K562 (cell line): Measurements from ENCODE around the gene LGI4. TPM values are rescaled to one million over a fixed set of nuclear protein-coding genes. Genes with fewer than 3 reads are reported as not detected.

Source experiments
- HLTF ChIP-seq: fragments of 450-650 bp; IDR thresholded peaks from 2 replicates; pipeline ENCODE4 v1.6.1; 2016
- NEUROD1 ChIP-seq: fragments of 150-350 bp; IDR thresholded peaks from 2 replicates; pipeline ENCODE4 v1.6.1; 2014; ENCODE audit warnings: borderline replicate concordance, low read length, low read depth; ENCODE audit not compliant: partially characterized antibody
- SAFB2 ChIP-seq: fragments of 200-400 bp; formaldehyde crosslinking; IDR thresholded peaks from 2 replicates; pipeline ENCODE4 v1.6.1; 2018; ENCODE audit warnings: borderline replicate concordance, low read length, low read depth, moderate library complexity; ENCODE audit not compliant: severe bottlenecking
- ZNF253 ChIP-seq: fragments of 250-450 bp; sonication (Bioruptor Pico); conservative IDR thresholded peaks from 2 replicates; pipeline ENCODE4 v1.6.1; 2021; ENCODE audit warnings: mild to moderate bottlenecking
- polyA plus RNA-seq, 8 experiments: library from polyadenylated mRNA; depleted of rRNA in 4 of 8; stranded (reverse) in 5 of 8; unstranded in 3 of 8; fragments of >200 nt; fragmentation: Nextera tagmentation in 2 of 8; fragmentation: Illumina TruSeq in 1 of 8; extraction: Ambion mirVana in 2 of 8; extraction: Trizol in 1 of 8; gene quantifications; 2 replicates each; pipeline versions ENCODE4 v1.2.1 to v1.2.3, GENCODE V29; 2011 to 2014; ENCODE audit warnings: inconsistent platforms in 1 of 8, missing spikeins in 1 of 8
- total RNA-seq, 7 experiments: library from RNA; depleted of rRNA in 6 of 7; stranded (reverse); fragments of >200 nt in 6 of 7; fragmentation: Illumina TruSeq in 2 of 7; extraction: Trizol in 2 of 7; gene quantifications; 2 replicates each; pipeline versions ENCODE4 v1.2.1 to v1.2.3, GENCODE V29; 2011 to 2021; ENCODE audit warnings: low replicate concordance in 1 of 7
- TF ChIP-seq, protein P1 (sequence below): fragments of 450-650 bp; IDR thresholded peaks from 2 replicates; pipeline ENCODE4 v1.6.1; 2016; ENCODE audit warnings: low read depth
- TF ChIP-seq, protein P2 (sequence below), 2 experiments: fragments of 450-650 bp in 1 of 2; sonication (generic) in 1 of 2; formaldehyde crosslinking in 1 of 2; IDR thresholded peaks; 2 replicates each; pipeline versions ENCODE4 v1.7.1 to v1.9.0; 2016 to 2022; ENCODE audit warnings: inconsistent platforms in 1 of 2, mild to moderate bottlenecking in 1 of 2, missing genetic modification reagents in 1 of 2
- TF ChIP-seq, protein P3 (sequence below): IDR thresholded peaks from 2 replicates; pipeline ENCODE4 v1.6.1; 2011; ENCODE audit not compliant: insufficient read length; ENCODE audit errors: extremely low read depth

Gene LGI4
- total and polyA plus RNA-seq, 9 of the 15 experiments (the other 6 are each of a cell fraction or from before 2014, with no cell fraction given): 0.14 to 0.30 (median 0.24) TPM; not detected in 4

- no peak for TF ChIP-seq HLTF
- TF ChIP-seq NEUROD1: no peak
- TF ChIP-seq ZNF253 (CRISPR knock-in tag): no peak
- TF ChIP-seq, protein P1, sequence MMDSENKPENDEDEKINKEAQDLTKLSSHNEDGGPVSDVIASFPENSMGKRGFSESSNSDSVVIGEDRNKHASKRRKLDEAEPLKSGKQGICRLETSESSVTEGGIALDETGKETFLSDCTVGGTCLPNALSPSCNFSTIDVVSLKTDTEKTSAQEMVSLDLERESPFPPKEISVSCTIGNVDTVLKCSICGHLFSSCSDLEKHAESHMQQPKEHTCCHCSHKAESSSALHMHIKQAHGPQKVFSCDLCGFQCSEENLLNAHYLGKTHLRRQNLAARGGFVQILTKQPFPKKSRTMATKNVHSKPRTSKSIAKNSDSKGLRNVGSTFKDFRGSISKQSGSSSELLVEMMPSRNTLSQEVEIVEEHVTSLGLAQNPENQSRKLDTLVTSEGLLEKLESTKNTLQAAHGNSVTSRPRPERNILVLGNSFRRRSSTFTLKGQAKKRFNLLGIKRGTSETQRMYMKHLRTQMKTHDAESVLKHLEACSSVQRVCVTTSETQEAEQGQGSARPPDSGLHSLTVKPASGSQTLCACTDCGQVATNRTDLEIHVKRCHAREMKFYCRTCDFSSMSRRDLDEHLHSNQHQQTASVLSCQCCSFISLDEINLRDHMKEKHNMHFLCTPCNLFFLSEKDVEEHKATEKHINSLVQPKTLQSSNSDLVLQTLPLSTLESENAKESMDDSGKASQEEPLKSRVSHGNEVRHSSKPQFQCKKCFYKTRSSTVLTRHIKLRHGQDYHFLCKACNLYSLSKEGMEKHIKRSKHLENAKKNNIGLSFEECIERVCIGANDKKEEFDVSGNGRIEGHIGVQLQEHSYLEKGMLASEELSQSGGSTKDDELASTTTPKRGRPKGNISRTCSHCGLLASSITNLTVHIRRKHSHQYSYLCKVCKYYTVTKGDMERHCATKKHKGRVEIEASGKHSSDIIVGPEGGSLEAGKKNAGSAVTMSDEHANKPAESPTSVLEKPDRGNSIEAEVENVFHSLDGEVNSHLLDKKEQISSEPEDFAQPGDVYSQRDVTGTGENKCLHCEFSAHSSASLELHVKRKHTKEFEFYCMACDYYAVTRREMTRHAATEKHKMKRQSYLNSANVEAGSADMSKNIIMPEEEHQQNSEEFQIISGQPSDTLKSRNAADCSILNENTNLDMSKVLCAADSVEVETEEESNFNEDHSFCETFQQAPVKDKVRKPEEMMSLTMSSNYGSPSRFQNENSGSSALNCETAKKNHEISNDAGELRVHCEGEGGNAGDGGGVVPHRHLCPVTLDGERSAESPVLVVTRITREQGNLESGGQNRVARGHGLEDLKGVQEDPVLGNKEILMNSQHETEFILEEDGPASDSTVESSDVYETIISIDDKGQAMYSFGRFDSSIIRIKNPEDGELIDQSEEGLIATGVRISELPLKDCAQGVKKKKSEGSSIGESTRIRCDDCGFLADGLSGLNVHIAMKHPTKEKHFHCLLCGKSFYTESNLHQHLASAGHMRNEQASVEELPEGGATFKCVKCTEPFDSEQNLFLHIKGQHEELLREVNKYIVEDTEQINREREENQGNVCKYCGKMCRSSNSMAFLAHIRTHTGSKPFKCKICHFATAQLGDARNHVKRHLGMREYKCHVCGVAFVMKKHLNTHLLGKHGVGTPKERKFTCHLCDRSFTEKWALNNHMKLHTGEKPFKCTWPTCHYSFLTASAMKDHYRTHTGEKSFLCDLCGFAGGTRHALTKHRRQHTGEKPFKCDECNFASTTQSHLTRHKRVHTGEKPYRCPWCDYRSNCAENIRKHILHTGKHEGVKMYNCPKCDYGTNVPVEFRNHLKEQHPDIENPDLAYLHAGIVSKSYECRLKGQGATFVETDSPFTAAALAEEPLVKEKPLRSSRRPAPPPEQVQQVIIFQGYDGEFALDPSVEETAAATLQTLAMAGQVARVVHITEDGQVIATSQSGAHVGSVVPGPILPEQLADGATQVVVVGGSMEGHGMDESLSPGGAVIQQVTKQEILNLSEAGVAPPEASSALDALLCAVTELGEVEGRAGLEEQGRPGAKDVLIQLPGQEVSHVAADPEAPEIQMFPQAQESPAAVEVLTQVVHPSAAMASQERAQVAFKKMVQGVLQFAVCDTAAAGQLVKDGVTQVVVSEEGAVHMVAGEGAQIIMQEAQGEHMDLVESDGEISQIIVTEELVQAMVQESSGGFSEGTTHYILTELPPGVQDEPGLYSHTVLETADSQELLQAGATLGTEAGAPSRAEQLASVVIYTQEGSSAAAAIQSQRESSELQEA: 0 out of 2 replicates have a peak, but pooled peaks have one; percentile 26
- TF ChIP-seq, protein P2, sequence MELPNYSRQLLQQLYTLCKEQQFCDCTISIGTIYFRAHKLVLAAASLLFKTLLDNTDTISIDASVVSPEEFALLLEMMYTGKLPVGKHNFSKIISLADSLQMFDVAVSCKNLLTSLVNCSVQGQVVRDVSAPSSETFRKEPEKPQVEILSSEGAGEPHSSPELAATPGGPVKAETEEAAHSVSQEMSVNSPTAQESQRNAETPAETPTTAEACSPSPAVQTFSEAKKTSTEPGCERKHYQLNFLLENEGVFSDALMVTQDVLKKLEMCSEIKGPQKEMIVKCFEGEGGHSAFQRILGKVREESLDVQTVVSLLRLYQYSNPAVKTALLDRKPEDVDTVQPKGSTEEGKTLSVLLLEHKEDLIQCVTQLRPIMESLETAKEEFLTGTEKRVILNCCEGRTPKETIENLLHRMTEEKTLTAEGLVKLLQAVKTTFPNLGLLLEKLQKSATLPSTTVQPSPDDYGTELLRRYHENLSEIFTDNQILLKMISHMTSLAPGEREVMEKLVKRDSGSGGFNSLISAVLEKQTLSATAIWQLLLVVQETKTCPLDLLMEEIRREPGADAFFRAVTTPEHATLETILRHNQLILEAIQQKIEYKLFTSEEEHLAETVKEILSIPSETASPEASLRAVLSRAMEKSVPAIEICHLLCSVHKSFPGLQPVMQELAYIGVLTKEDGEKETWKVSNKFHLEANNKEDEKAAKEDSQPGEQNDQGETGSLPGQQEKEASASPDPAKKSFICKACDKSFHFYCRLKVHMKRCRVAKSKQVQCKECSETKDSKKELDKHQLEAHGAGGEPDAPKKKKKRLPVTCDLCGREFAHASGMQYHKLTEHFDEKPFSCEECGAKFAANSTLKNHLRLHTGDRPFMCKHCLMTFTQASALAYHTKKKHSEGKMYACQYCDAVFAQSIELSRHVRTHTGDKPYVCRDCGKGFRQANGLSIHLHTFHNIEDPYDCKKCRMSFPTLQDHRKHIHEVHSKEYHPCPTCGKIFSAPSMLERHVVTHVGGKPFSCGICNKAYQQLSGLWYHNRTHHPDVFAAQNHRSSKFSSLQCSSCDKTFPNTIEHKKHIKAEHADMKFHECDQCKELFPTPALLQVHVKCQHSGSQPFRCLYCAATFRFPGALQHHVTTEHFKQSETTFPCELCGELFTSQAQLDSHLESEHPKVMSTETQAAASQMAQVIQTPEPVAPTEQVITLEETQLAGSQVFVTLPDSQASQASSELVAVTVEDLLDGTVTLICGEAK (IDR thresholded peaks at IDR 0.05): 0 out of 2 replicates have a peak, but pooled peaks have one; percentile 26
- TF ChIP-seq, protein P2 (CRISPR knock-in tag; IDR thresholded peaks at IDR 0.05): no peak
- TF ChIP-seq, protein P3, sequence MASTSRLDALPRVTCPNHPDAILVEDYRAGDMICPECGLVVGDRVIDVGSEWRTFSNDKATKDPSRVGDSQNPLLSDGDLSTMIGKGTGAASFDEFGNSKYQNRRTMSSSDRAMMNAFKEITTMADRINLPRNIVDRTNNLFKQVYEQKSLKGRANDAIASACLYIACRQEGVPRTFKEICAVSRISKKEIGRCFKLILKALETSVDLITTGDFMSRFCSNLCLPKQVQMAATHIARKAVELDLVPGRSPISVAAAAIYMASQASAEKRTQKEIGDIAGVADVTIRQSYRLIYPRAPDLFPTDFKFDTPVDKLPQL: no peak
- no peak for TF ChIP-seq SAFB2
Observed at GRCh38 chr19:35095667-35096368, 39.0 kb downstream of the LGI4 start (continued).
